Calu3 (cell line): ENCODE results near the gene APC2. TPM values are rescaled to one million over a fixed set of nuclear protein-coding genes. Genes with fewer than 3 reads are reported as not detected.
A peak's percentile ranks its signal among the peaks of the same experiment; 100 is the strongest.

Experiments used
- BruUV-seq: library from RNA; stranded (reverse); fragments of 400-500 nt; replicated peaks from 2 replicates; lab custom pipeline; 2021; lab: Mats Ljungman, UMichigan
- CTCF ChIA-PET: fragments of 300-600 bp; sonication (Branson Sonifier 250); formaldehyde crosslinking; loops from one replicate; lab custom pipeline; 2022; ENCODE audit warnings: antibody characterized with exemption; lab: Charles Lee
- DNase-seq: peaks from one replicate; pipeline ENCODE4 v3.0.0; 2022
- H3K27ac Mint-ChIP-seq: one replicate; pipeline ENCODE4 v1.8.0; 2022; ENCODE audit warnings: mixed read lengths; ENCODE audit not compliant: unreplicated experiment
- H3K27me3 Mint-ChIP-seq: one replicate; pipeline ENCODE4 v1.8.0; 2022; ENCODE audit warnings: mixed read lengths; ENCODE audit not compliant: unreplicated experiment
- H3K36me3 Mint-ChIP-seq: one replicate; pipeline ENCODE4 v1.8.0; 2022; ENCODE audit warnings: mild to moderate bottlenecking, moderate library complexity, mixed read lengths; ENCODE audit not compliant: insufficient read depth, unreplicated experiment
- H3K4me1 Mint-ChIP-seq: one replicate; pipeline ENCODE4 v1.8.0; 2022; ENCODE audit warnings: mild to moderate bottlenecking, low read depth, mixed read lengths; ENCODE audit not compliant: unreplicated experiment
- H3K4me3 Mint-ChIP-seq: one replicate; pipeline ENCODE4 v1.8.0; 2022; ENCODE audit warnings: mild to moderate bottlenecking, low read depth, moderate library complexity, mixed read lengths; ENCODE audit not compliant: unreplicated experiment
- H3K9me3 Mint-ChIP-seq: one replicate; pipeline ENCODE4 v1.8.0; 2022; ENCODE audit warnings: low read depth, mixed read lengths; ENCODE audit not compliant: unreplicated experiment
- CTCF ChIP-seq: fragments of 200-600 bp; IDR thresholded peaks from one replicate; pipeline ENCODE4 v1.8.0; 2022; ENCODE audit warnings: antibody characterized with exemption; ENCODE audit not compliant: unreplicated experiment
- intact Hi-C: fragments of 100-400 bp; cut with micrococcal nuclease; formaldehyde crosslinking; loops from one replicate; pipeline ENCODE4 v1.10.0; 2022; ENCODE audit not compliant: unreplicated experiment
- total RNA-seq: library from RNA; stranded (reverse); gene quantifications from 2 replicates; pipeline ENCODE4 v1.2.3, GENCODE V29; 2022

Gene APC2
- total RNA-seq, 1 experiment from 2014 or later = 0.12 TPM

DNA sequence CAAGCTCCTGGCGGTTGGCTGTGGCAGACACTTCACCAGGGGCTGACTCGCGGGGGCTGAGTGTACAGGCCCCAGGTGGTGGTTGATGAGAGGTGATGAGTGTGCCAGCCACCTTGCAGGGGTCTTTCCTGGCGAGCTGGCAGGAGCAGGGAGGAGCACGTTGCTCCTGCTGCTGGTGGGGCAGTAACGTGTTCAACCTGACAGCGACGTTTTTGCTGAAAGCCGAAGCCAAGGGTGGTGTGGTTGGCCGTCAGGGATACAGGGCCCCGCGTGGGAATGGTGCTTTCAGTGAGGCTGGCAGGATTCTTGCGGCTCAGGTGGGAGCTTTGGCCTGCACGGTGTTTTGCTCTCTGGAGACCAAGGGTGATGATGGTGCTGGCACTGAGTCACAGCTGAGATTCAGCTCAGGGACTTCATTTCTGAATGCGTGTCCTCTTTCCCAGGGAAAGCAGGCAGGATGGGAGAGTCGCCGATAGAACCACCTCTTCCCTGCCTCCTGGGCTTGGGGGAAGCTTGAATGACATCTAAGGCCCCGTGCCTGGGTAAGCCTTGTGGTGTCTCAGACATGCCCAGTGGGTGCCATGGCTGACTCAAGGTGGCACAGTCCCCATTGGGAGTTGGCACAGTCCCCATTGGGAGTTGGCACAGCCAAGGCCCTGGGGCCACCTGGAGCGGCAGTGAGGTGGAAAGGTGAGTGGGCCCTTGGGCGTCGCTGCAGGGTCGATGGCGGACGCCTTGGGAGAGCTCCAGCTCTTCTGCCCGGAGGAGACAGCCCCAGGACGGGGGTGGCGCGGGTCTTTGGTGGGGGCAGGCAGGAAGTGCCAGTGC lies 33.7 kb upstream of the APC2 start:
- Mint-ChIP-seq H3K27me3 (no peaks in the 10 kb centered on the region), H3K36me3 (peaks cover 42% of the 10 kb centered on the region), H3K27ac (peak overlapping the region; percentile 66), H3K9me3 (no peaks in the 10 kb centered on the region), H3K4me1 (peaks cover 5% of the 10 kb centered on the region), H3K4me3 (peak overlapping the region; percentile 56)
- TF ChIP-seq CTCF = no peak
- CTCF ChIA-PET = no interaction called here
- intact Hi-C loops = no loop called here
- BruUV-seq = no TSS peak
- no peak for DNase-seq

GRCh38 chr19:1417145-1417544 lies 32.8 kb upstream of the APC2 start:
- no peak for DNase-seq
- no peak overlapping the region for H3K27ac Mint-ChIP-seq
- no peak for TF ChIP-seq CTCF
- no peaks in the 10 kb centered on the region for H3K27me3 Mint-ChIP-seq
- no TSS peak for BruUV-seq
- H3K9me3 Mint-ChIP-seq = no peaks in the 10 kb centered on the region
- no peak overlapping the region for H3K4me3 Mint-ChIP-seq
- intact Hi-C loops = no loop called here
- peaks cover 42% of the 10 kb centered on the region for H3K36me3 Mint-ChIP-seq
- no peaks in the 10 kb centered on the region for H3K4me1 Mint-ChIP-seq
- CTCF ChIA-PET = no interaction called here

- intact Hi-C loops = no loop called here
- Mint-ChIP-seq H3K27me3 (no peaks in the 10 kb centered on the region), H3K4me1 (no peaks in the 10 kb centered on the region), H3K4me3 (no peak overlapping the region), H3K27ac (no peak overlapping the region), H3K9me3 (no peaks in the 10 kb centered on the region), H3K36me3 (peaks cover 47% of the 10 kb centered on the region)
- CTCF ChIA-PET = no interaction called here
- no peak for TF ChIP-seq CTCF
- no TSS peak for BruUV-seq
- DNase-seq = no peak
These were observed 32.0 kb upstream of the APC2 start for GRCh38 chr19:1417681-1418495.

GRCh38 chr19:1418496-1418775 lies 31.5 kb upstream of the APC2 start:
- BruUV-seq = no TSS peak
- Mint-ChIP-seq H3K4me1 (no peaks in the 10 kb centered on the region), H3K27me3 (no peaks in the 10 kb centered on the region), H3K9me3 (no peaks in the 10 kb centered on the region), H3K27ac (no peak overlapping the region), H3K4me3 (no peak overlapping the region), H3K36me3 (peaks cover 49% of the 10 kb centered on the region)
- intact Hi-C loops = no loop called here
- TF ChIP-seq CTCF = no peak
- CTCF ChIA-PET = interaction anchor here (1.1 kb wide), 1 partner anchor 8 kb away, joined by 3 read pairs; no protein-coding TSS in a partner anchor
- no peak for DNase-seq
